Right cardiac atrium (tissue), 5 donors: ENCODE measurements around the gene CMPK2. TPM values are rescaled to one million over a fixed set of nuclear protein-coding genes. Genes with fewer than 3 reads are reported as not detected.
"Not testable (repeated sequence)": the region's sequence is repeated elsewhere in the genome, so short reads cannot be mapped to it uniquely, and the experiment has no call there.

Source experiments
- ATAC-seq, 2 donors: fragments of 200-7000 bp; cut with Tn5 transposase; one replicate each; pipeline versions ENCODE4 v1.8.0 to v1.9.1; 2020; ENCODE audit warnings: moderate library complexity in 2 of 2, mild to moderate bottlenecking in 1 of 2
- DNase-seq, 3 donors: peaks; one replicate each; pipeline ENCODE4 v3.0.0-alpha.2; 2020
- H3K27ac ChIP-seq: one replicate; pipeline ENCODE4 v1.5.1; 2013; ENCODE audit warnings: mild to moderate bottlenecking, low read length, control low read depth, moderate library complexity
- H3K27me3 ChIP-seq: one replicate; pipeline ENCODE4 v1.6.1; 2013; ENCODE audit not compliant: control insufficient read depth, insufficient read depth
- H3K4me1 ChIP-seq: one replicate; pipeline ENCODE4 v1.6.1; 2013; ENCODE audit warnings: low read length; ENCODE audit not compliant: control insufficient read depth, insufficient read depth
- H3K4me3 ChIP-seq: one replicate; pipeline ENCODE4 v1.5.1; 2013; ENCODE audit warnings: low read length, control low read depth
- H3K9me3 ChIP-seq: one replicate; pipeline ENCODE4 v1.6.1; 2013; ENCODE audit warnings: low read length; ENCODE audit not compliant: control insufficient read depth
- WGBS: extraction: QIAGEN DNeasy Blood & Tissue Kit; methylation state at CpG from one replicate; pipeline ENCODE4 v1.1.7; 2013; 5-methylcytosine and 5-hydroxymethylcytosine counted together
- intact Hi-C, 4 donors: fragments of 100-400 bp; cut with DNase I; formaldehyde crosslinking; loops; one replicate each; pipeline versions ENCODE4 v1.11.0 to v1.14.0; 2022 to 2023
- polyA plus RNA-seq: library from polyadenylated mRNA; stranded (reverse); fragments of 200-250 nt; gene quantifications from one replicate; pipeline ENCODE4 v1.2.3, GENCODE V29; 2013
- total RNA-seq, 4 donors: library from RNA; stranded (reverse); fragmentation: NEBNext Ultra II Directional; extraction: Animal tissue kit (Norgen Biotek cat#: 25700); gene quantifications; one replicate each; pipeline ENCODE4 v1.2.1, GENCODE V29; 2021
- donor health status: healthy with polysubstance abuse.
- donor health status: DM: no; HTN: yes; CAD: no.
- donor health status: DM: no; HTN: no; CAD: no.
- donor health status: DM: no; HTN: yes; CAD: no; lungs with severe emphysema.
- donor health status: DM: yes; HTN: yes; CAD: no.

CMPK2 gene
- total and polyA plus RNA-seq, 5 donors = 2.7 to 5.7 (median 3.3) TPM

GRCh38 chr2:6863792-6864191, 1.9 kb downstream of the CMPK2 start:
- 41% methylated on average over 6 of the region's 6 CpGs for WGBS
- Histone ChIP-seq H3K4me3 (no peak overlapping the region), H3K27me3 (no peaks in the 10 kb centered on the region), H3K9me3 (peaks cover 3% of the 10 kb centered on the region), H3K27ac (no peak overlapping the region), H3K4me1 (peaks cover 3% of the 10 kb centered on the region)
- intact Hi-C loops = no loop called here
- peak; percentile 23 to 27 for ATAC-seq
- DNase-seq = peak; percentile 45 to 64 (median 62)

DNA sequence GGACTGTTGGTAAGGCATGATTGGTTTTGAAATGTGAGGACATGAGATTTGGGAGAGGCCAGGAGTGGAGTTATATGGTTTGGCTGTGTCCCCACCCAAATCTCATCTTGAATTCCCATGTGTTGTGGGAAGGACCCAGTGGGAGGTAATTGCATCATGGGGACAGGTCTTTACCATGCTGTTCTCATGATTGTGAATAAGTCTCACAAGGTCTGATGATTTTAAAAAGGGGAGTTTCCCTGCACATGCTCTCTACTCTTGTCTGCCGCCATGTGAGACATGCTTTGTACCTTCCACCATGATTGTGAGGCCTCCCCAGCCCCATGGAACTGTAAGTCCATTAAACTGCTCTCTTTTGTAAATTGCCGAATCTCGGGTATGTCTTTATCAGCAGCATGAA, 5.4 kb downstream of the CMPK2 start:
- H3K27me3 ChIP-seq = no peaks in the 10 kb centered on the region
- intact Hi-C loops = no loop called here
- peaks cover 3% of the 10 kb centered on the region for H3K4me1 ChIP-seq
- ATAC-seq = no peak
- no peak overlapping the region for H3K27ac ChIP-seq
- H3K4me3 ChIP-seq = no peak overlapping the region
- DNase-seq = no peak
- 95% methylated on average over 3 of the region's 3 CpGs for WGBS
- peaks cover 3% of the 10 kb centered on the region for H3K9me3 ChIP-seq

DNA sequence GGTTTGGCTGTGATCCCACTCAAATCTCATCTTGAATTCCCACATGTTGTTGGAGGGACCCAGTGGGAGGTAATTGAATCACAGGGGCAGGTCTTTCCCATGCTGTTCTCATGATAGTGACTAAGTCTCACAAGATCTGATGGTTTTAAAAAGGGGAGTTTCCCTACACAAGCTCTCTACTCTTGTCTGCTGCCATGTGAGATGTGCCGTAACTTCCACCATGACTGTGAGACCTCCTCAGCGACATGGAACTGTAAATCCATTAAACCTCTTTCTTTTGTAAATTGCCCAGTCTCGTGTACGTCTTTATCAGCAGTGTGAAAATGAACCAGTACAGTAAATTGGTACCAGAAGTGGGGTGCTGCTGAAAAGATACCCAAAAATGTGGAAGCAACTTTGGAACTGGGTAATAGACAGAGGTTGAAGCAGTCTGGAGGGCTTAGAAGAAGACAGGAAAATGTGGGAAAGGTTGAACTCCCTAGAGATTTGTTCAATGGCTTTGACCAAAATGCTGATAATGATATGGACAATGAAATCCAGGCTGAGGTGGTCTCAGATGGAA, 7.2 kb downstream of the CMPK2 start:
- H3K9me3 ChIP-seq, DNase-seq, ATAC-seq, intact Hi-C loops, H3K27ac ChIP-seq, H3K4me3 ChIP-seq, H3K27me3 ChIP-seq, H3K4me1 ChIP-seq: not testable (repeated sequence)
- 95% methylated on average over 4 of the region's 4 CpGs for WGBS

DNA sequence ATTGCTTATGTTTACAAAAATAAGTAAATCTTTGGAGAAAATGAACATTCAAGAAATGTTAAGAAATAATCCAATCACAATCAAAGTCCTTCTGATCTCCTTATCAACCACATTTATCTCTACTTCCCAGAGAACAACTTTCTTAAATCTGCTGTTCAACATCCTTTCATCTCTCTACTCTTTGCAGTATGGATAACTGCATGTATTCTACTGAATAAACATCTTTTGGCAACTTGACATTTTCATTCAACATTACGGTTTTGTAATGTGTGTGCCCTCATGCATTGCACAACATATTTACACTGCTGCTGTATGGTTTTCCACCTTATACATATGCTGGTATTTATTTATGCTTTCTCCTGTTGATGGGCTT, 9.2 kb downstream of the CMPK2 start:
- no peak for DNase-seq
- H3K9me3 ChIP-seq = peaks cover 3% of the 10 kb centered on the region
- no peak overlapping the region for H3K4me3 ChIP-seq
- no peaks in the 10 kb centered on the region for H3K27me3 ChIP-seq
- no peaks in the 10 kb centered on the region for H3K4me1 ChIP-seq
- intact Hi-C loops = no loop called here
- no peak overlapping the region for H3K27ac ChIP-seq
- ATAC-seq = no peak
- 75% methylated on average over 1 of the region's 1 CpG for WGBS

- DNase-seq (no peak), ATAC-seq (no peak)
- intact Hi-C loops = no loop called here
- peaks cover 3% of the 10 kb centered on the region for H3K9me3 ChIP-seq
- H3K27me3 ChIP-seq = no peaks in the 10 kb centered on the region
- no peaks in the 10 kb centered on the region for H3K4me1 ChIP-seq
- H3K4me3 ChIP-seq = no peak overlapping the region
- no peak overlapping the region for H3K27ac ChIP-seq
These were observed 9.7 kb downstream of the CMPK2 start for GRCh38 chr2:6855860-6856547.

DNA sequence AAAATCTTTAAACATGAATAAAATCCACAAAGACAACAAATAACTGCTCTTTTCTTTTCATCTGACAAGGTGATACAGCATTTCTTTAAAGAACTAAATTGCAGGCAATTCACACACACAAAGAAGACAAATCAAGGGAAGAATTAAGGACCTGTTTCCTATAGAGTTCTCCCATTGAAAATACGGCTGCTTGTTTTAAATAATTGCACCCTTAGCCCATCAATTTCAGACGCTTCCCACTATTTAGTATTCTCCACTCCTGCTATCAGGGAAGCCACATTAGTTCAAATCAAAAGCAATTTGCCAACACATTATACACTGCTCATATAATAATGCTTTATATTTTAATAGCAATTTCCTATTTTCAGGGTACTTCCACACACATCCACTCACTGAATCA, 11.3 kb downstream of the CMPK2 start:
- H3K27ac ChIP-seq = no peak overlapping the region
- WGBS = 91% methylated on average over 2 of the region's 2 CpGs
- ATAC-seq (no peak), DNase-seq (no peak)
- intact Hi-C loops = no loop called here
- no peaks in the 10 kb centered on the region for H3K4me1 ChIP-seq
- H3K27me3 ChIP-seq = no peaks in the 10 kb centered on the region
- H3K9me3 ChIP-seq = no peaks in the 10 kb centered on the region
- no peak overlapping the region for H3K4me3 ChIP-seq

DNA sequence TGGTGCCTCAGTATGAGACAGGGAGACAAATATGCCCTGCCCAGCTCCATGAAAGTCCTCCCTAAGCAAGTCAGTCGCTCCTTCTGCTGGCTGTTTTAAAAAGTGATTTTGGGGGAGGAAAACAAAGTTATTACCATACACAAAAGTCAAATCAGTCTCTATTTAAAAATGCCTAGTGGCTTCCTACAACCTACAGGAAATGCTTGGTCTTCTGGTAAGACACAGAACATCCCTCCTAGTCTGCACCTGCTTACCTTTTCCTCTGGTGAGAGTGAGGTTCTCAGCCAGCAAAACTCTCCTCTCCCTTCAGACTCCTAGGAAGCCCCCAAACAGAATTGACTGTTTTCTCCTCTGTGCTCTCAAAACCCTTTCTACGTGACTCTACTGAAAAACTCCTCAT, 13.5 kb downstream of the CMPK2 start:
- Histone ChIP-seq H3K4me1 (no peaks in the 10 kb centered on the region), H3K9me3 (peaks cover 2% of the 10 kb centered on the region), H3K27me3 (no peaks in the 10 kb centered on the region), H3K27ac (no peak overlapping the region), H3K4me3 (no peak overlapping the region)
- 90% methylated on average over 2 of the region's 2 CpGs for WGBS
- intact Hi-C loops = no loop called here
- no peak for DNase-seq
- ATAC-seq = no peak

GRCh38 chr2:6846967-6847681, 18.6 kb downstream of the CMPK2 start:
- DNase-seq = no peak
- WGBS = 78% methylated on average over 6 of the region's 6 CpGs
- Histone ChIP-seq H3K4me3 (no peak overlapping the region), H3K27ac (no peak overlapping the region), H3K4me1 (no peaks in the 10 kb centered on the region), H3K9me3 (peaks cover 16% of the 10 kb centered on the region), H3K27me3 (no peaks in the 10 kb centered on the region)
- no peak for ATAC-seq
- intact Hi-C loops = no loop called here

DNA sequence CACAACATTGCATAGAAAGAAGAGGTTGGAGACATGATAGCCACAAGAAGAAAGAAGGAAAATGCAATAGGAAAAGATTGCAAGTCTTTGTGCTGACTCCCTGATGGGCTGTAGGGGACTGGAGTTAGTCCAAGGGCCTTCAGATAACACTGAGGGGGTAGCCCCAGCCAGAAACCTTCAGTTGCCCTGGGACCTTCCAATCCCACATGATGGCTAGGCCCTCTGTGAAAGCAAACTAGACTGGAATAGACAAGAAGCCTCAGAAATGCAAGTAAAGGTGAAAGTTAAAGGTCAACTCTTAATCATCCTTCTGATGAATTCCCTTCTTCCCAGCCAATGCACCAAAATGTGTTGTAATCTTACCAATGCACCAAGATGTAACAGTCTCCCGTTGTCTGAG, 19.2 kb downstream of the CMPK2 start:
- DNase-seq (no peak), ATAC-seq (no peak)
- 70% methylated on average over 1 of the region's 1 CpG for WGBS
- intact Hi-C loops = no loop called here
- Histone ChIP-seq H3K4me1 (no peaks in the 10 kb centered on the region), H3K9me3 (peaks cover 16% of the 10 kb centered on the region), H3K27ac (no peak overlapping the region), H3K27me3 (no peaks in the 10 kb centered on the region), H3K4me3 (no peak overlapping the region)

DNA sequence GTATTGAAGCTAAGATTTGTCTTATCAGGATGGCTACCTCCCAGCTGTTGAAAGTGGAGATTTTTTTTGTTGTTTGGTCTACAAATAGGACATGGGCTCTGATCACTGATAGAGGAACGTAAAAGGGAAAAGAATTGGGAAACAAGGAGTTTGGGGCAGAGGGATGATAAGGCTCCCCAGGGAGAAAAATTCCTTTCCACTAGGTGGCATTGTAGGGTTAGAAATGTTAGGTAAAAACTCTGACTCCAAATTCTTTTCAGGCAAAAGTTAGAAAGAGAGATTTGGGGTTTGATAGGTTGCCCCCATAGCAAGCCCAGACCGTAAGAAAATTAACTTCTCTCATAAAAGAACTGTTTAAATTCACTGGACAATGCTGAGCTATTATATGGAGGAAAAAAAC, 19.8 kb downstream of the CMPK2 start:
- WGBS = 93% methylated on average over 2 of the region's 2 CpGs
- no peaks in the 10 kb centered on the region for H3K4me1 ChIP-seq
- H3K27me3 ChIP-seq = no peaks in the 10 kb centered on the region
- ATAC-seq (no peak), DNase-seq (no peak)
- H3K9me3 ChIP-seq = peaks cover 16% of the 10 kb centered on the region
- intact Hi-C loops = no loop called here
- H3K4me3 ChIP-seq = no peak overlapping the region
- H3K27ac ChIP-seq = no peak overlapping the region

- Histone ChIP-seq H3K27ac (no peak overlapping the region), H3K4me3 (no peak overlapping the region), H3K27me3 (no peaks in the 10 kb centered on the region), H3K9me3 (peaks cover 16% of the 10 kb centered on the region), H3K4me1 (no peaks in the 10 kb centered on the region)
- no peak for ATAC-seq
- intact Hi-C loops = no loop called here
- no peak for DNase-seq
- WGBS = 74% methylated on average over 3 of the region's 3 CpGs
These were observed 20.4 kb downstream of the CMPK2 start for GRCh38 chr2:6845312-6845711.
